ENCODE results near the gene OVCA2. TPM values are rescaled to one million over a fixed set of nuclear protein-coding genes. Genes with fewer than 3 reads are reported as not detected.

Gene OVCA2
- total RNA-seq, 1 donor from 2014 or later = 27.8 TPM

DNA sequence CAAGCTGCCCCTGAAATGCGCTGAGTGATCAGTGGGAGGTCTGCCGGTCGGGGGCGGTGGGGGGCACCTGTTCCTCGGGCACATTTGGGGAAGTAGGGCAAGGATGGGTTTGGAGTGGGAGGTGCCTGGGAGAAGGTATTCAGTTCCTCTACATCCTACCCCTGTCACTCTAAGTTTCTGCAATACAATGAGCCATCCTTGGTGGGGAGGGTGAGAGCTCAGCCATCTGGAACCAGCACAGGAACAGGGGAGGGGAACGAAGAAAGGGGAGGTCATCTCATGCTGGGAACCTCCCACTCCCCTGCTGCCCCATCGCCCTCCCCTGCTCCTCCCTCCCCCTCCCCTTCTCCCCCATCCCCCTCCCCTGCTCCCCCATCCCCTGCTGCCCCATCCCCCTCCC, 7.7 kb upstream of the OVCA2 start:
- H3K4me3 Mint-ChIP-seq = no peak overlapping the region
- no peak overlapping the region for H3K27ac Mint-ChIP-seq
- no peak for TF ChIP-seq CTCF (conservative IDR thresholded peaks at IDR 0.05)
- H3K9me3 Mint-ChIP-seq = no peaks in the 10 kb centered on the region
- peaks cover 14% of the 10 kb centered on the region for H3K4me1 Mint-ChIP-seq (ENCODE audit: unreplicated experiment)
- peaks cover 4% of the 10 kb centered on the region for H3K36me3 Mint-ChIP-seq
- DNase-seq (ENCODE audit: extremely low spot score, unreplicated experiment) = no peak
- H3K27me3 Mint-ChIP-seq = peaks cover 4% of the 10 kb centered on the region

- no peak for DNase-seq (ENCODE audit: extremely low spot score, unreplicated experiment)
- Mint-ChIP-seq H3K9me3 (no peaks in the 10 kb centered on the region), H3K4me1 (ENCODE audit: unreplicated experiment) (peaks cover 14% of the 10 kb centered on the region), H3K27ac (no peak overlapping the region), H3K27me3 (peaks cover 4% of the 10 kb centered on the region), H3K36me3 (peaks cover 4% of the 10 kb centered on the region), H3K4me3 (no peak overlapping the region)
- TF ChIP-seq CTCF (conservative IDR thresholded peaks at IDR 0.05) = no peak
Measured at GRCh38 chr17:2034806-2035540, 6.8 kb upstream of the OVCA2 start.

DNA sequence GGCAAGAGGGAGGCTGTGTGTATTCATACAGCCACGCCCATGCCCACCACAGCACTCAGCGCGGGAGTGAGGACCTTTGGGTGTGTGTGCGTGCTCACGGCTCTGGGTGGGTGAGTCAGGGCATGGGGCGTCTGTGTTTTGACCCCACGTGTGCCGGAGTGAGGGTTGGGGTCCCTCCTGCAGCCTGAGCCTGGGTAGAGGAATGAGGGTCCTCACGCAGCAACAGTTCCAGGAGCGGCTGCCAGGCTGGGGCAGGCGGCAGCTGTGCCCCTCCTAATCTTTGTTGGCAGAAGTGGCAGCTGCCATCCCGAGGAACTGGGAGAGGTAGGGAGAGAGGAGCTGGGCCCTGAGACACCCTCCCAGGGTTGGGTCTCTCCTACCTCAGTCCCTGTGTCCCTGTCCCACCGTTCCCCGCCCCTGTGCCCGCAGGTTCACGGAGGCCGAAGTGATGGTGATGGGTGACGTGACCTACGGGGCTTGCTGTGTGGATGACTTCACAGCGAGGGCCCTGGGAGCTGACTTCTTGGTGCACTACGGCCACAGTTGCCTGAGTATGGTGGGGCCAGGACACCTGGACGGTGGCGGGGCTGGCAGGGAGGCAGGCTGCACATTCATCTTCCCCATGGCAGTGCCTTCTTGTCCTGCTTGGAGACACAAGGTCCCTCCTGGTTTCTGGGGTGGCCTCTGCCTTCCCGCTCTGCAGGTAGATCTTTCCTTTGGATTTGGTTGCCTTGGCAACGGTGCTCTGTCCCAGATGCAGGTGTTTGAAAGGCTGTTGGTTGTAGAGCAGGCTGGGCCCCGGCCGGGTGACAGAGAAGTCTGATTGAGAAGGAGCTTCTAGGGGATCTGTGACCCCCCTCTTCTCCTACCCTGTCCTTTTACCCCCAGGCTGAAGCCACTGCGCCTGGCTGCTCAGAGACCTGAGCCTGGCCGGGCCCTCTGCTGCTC, 6.0 kb upstream of the OVCA2 start:
- Mint-ChIP-seq H3K9me3 (no peaks in the 10 kb centered on the region), H3K27ac (no peak overlapping the region), H3K4me3 (no peak overlapping the region), H3K4me1 (ENCODE audit: unreplicated experiment) (peaks cover 9% of the 10 kb centered on the region), H3K27me3 (no peaks in the 10 kb centered on the region), H3K36me3 (peaks cover 4% of the 10 kb centered on the region)
- no peak for TF ChIP-seq CTCF (conservative IDR thresholded peaks at IDR 0.05)
- no peak for DNase-seq (ENCODE audit: extremely low spot score, unreplicated experiment)

DNA sequence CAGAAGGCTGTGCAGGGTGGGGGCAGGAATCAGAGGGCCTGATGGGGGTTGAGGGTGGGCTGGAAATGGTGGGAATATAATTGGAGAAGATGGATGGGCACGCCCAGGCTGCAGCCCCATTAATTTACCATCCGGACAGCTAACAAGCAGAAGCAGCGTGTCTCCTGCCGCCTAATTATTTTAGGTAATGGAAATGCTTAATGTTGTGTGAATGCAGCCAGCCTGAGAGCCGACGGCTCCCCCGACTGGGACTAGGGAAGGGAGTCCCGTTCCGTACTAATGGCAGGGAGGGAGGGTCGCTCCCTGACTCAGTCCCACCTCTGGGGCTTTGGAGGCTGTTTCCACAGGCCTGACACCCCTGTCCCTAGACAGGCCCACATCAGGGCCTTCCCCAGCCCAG, 4.7 kb upstream of the OVCA2 start:
- Mint-ChIP-seq H3K27ac (no peak overlapping the region), H3K4me3 (no peak overlapping the region), H3K36me3 (peaks cover 4% of the 10 kb centered on the region), H3K4me1 (ENCODE audit: unreplicated experiment) (peaks cover 7% of the 10 kb centered on the region), H3K9me3 (no peaks in the 10 kb centered on the region), H3K27me3 (no peaks in the 10 kb centered on the region)
- TF ChIP-seq CTCF (conservative IDR thresholded peaks at IDR 0.05) = no peak
- DNase-seq (ENCODE audit: extremely low spot score, unreplicated experiment) = no peak

- no peak for TF ChIP-seq CTCF (conservative IDR thresholded peaks at IDR 0.05)
- no peaks in the 10 kb centered on the region for H3K9me3 Mint-ChIP-seq
- peak overlapping the region; percentile 95 for H3K4me3 Mint-ChIP-seq
- DNase-seq (ENCODE audit: extremely low spot score, unreplicated experiment) = no peak
- H3K4me1 Mint-ChIP-seq (ENCODE audit: unreplicated experiment) = peaks cover 13% of the 10 kb centered on the region
- peaks cover 12% of the 10 kb centered on the region for H3K36me3 Mint-ChIP-seq
- peak overlapping the region; percentile 76 for H3K27ac Mint-ChIP-seq
- no peaks in the 10 kb centered on the region for H3K27me3 Mint-ChIP-seq
Measured at GRCh38 chr17:2040219-2040827, 1.5 kb upstream of the OVCA2 start.
